Small intestine (tissue), 7 donors: Measurements from ENCODE around the gene TRA2B. TPM values are rescaled to one million over a fixed set of nuclear protein-coding genes. Genes with fewer than 3 reads are reported as not detected.

Source experiments
- DNase-seq, 2 donors: peaks; one replicate each; pipeline versions ENCODE4 v3.0.0 to v3.0.0-alpha.2; 2013
- FAIRE-seq: peaks from 2 replicates; lab custom pipeline; 2012; peaks lifted over from hg19 to GRCh38; lab: Jason Lieb, UNC
- H3K27ac ChIP-seq, 3 donors: one replicate each; pipeline ENCODE4 v1.5.1; 2013; ENCODE audit warnings: low read length in 2 of 3, mild to moderate bottlenecking in 2 of 3, control low read depth in 1 of 3, inconsistent platforms in 1 of 3, low read depth in 1 of 3, moderate library complexity in 1 of 3
- H3K27me3 ChIP-seq, 3 donors: one replicate each; pipeline ENCODE4 v1.6.1; 2013; ENCODE audit warnings: low read length in 3 of 3, inconsistent platforms in 1 of 3; ENCODE audit not compliant: control insufficient read depth in 3 of 3, insufficient read depth in 3 of 3
- H3K36me3 ChIP-seq, 3 donors: one replicate each; pipeline ENCODE4 v1.6.1; 2013; ENCODE audit warnings: low read length in 3 of 3, inconsistent platforms in 1 of 3, low read depth in 1 of 3, mild to moderate bottlenecking in 1 of 3, moderate library complexity in 1 of 3; ENCODE audit not compliant: control insufficient read depth in 3 of 3, insufficient read depth in 2 of 3
- H3K4me1 ChIP-seq, 3 donors: one replicate each; pipeline ENCODE4 v1.6.1; 2013; ENCODE audit warnings: low read length in 2 of 3, inconsistent platforms in 1 of 3, low read depth in 1 of 3, mild to moderate bottlenecking in 1 of 3, moderate library complexity in 1 of 3; ENCODE audit not compliant: control insufficient read depth in 3 of 3, insufficient read depth in 2 of 3
- H3K4me3 ChIP-seq, 3 donors: one replicate each; pipeline ENCODE4 v1.5.1; 2013; ENCODE audit warnings: low read length in 3 of 3, control low read depth in 1 of 3, inconsistent platforms in 1 of 3, low read depth in 1 of 3, mild to moderate bottlenecking in 1 of 3, moderate library complexity in 1 of 3
- H3K9me3 ChIP-seq, 2 donors: one replicate each; pipeline ENCODE4 v1.6.1; 2013; ENCODE audit warnings: low read depth in 1 of 2, low read length in 1 of 2; ENCODE audit not compliant: control insufficient read depth in 2 of 2, insufficient read depth in 1 of 2
- WGBS, 3 donors: extraction: QIAGEN DNeasy Blood & Tissue Kit; methylation state at CpG; one replicate each; pipeline ENCODE4 v1.1.7; 2013; 5-methylcytosine and 5-hydroxymethylcytosine counted together
- polyA plus RNA-seq, 4 donors: library from polyadenylated mRNA; stranded (reverse) in 3 of 4; unstranded in 1 of 4; fragments of 200-250 nt in 3 of 4; fragments of 120-200 nt in 1 of 4; gene quantifications; one replicate each; pipeline versions ENCODE4 v1.2.1 to v1.2.3, GENCODE V29; 2013
- donor health status: healthy with polysubstance abuse.
- donor health status: control.
- donor health status: control.
- donor health status: Bipolar disorder and iron deficiency.
- donor health status: healthy.

TRA2B gene
- polyA plus RNA-seq, 4 donors, result 48.5 to 150 (median 72.4) TPM

DNA sequence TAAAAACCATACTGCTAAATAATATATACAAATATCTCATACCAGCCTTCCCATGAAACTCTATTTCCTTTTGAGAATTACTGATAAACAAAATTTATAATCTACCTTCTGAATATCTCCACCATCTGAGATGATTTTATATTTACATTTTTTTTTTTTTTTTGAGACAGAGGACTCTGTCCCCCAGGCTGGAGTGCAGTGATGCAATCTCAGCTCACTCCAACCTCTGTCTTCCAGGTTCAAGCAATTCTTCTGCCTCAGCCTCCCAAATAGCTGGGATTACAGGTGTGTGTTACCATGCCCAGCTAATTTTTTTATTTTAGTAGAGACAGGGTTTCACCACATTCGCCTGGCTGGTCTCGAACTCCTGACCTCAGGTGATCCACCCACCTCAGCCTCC lies 70.2 kb downstream of the TRA2B start:
- FAIRE-seq (no peak), DNase-seq (peak in 1 of 2 donors; percentile 26)
- H3K27ac ChIP-seq, result no peak overlapping the region
- H3K4me3 ChIP-seq, result no peak overlapping the region
- H3K9me3 ChIP-seq, result no peaks in the 10 kb centered on the region
- peaks cover 0 to 3% (median 0%) of the 10 kb centered on the region in 3 donors for H3K4me1 ChIP-seq
- H3K27me3 ChIP-seq, result no peaks in the 10 kb centered on the region
- 89 to 91% (median 90%) methylated on average over 2 of the region's 2 CpGs for WGBS, 3 donors
- no peaks in the 10 kb centered on the region for H3K36me3 ChIP-seq

DNA sequence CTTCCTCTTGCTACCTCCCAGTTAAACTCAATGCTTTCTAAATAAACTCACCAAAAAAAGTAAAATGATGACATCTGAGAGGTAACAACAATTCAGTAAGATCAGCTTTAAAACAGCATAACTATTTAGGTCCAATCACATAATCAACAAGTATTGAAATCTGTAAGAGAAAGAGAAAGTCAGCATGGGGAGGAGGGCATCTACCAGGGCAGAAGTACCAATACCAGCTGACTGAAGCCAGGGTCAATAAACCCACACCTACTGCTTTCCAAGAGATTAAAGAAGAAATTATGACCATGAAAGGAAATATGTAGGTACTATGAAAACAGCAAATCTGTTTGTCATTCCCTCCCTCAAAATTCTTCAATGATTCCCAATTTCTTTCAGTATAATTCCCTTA lies 70.8 kb downstream of the TRA2B start:
- H3K4me1 ChIP-seq, result peaks cover 0 to 3% (median 0%) of the 10 kb centered on the region in 3 donors
- H3K4me3 ChIP-seq, result no peak overlapping the region
- DNase-seq (peak in 1 of 2 donors; percentile 57), FAIRE-seq (no peak)
- no peaks in the 10 kb centered on the region for H3K36me3 ChIP-seq
- no peak overlapping the region for H3K27ac ChIP-seq
- no peaks in the 10 kb centered on the region for H3K9me3 ChIP-seq
- H3K27me3 ChIP-seq, result no peaks in the 10 kb centered on the region

DNA sequence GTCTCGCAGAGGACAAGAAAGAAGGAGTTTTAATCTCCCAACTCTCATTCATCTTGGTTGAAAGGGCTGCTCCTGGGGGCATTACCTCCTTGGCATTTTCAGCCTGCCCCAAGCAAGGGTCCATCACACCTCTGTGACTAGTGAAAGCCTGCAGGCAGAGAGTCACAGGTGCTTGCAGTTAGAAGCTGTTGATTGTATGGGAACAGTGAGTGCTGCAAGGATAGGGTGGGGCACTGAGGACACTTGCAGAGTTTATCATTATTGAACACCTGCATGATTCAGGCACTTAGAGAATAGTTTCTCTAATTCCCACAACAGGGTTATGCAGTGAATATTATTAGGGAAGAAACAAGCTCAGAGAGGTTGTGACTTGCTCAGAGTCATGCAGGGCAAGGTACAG lies 71.3 kb downstream of the TRA2B start:
- H3K9me3 ChIP-seq, result no peaks in the 10 kb centered on the region
- no peaks in the 10 kb centered on the region for H3K27me3 ChIP-seq
- no peak overlapping the region for H3K4me3 ChIP-seq
- DNase-seq (peak in 1 of 2 donors; percentile 85), FAIRE-seq (no peak)
- peak overlapping the region in 2 of 3 donors; percentile 4 to 63 for H3K27ac ChIP-seq
- 90 to 100% (median 90%) methylated on average over 1 of the region's 1 CpG for WGBS, 3 donors
- peaks cover 0 to 3% (median 0%) of the 10 kb centered on the region in 3 donors for H3K4me1 ChIP-seq
- H3K36me3 ChIP-seq, result no peaks in the 10 kb centered on the region

Other genes with a start within 250 kb of the TRA2B start
- 10 to 100 TPM; 12.1 to 93.8 (median 22.9) TPM for gene IGF2BP2, start 113.0 kb downstream of the TRA2B start, polyA plus RNA-seq
- 1 to 10 TPM in 3 of 4 donors, under 1 TPM in 1; 0.45 to 4.4 (median 3.3) TPM for gene ETV5, start 171.1 kb upstream of the TRA2B start, polyA plus RNA-seq